Activated CD8-positive, alpha-beta memory T cell treated with anti-CD3 and anti-CD28 coated beads for 1 hour (primary cell): ENCODE results near the gene PEX11B.

Source experiments
- DNase-seq, 2 donors: peaks; one replicate each; pipeline ENCODE4 v3.0.0-alpha.2; 2020; ENCODE audit warnings: low read depth in 1 of 2; ENCODE audit errors: extremely low read depth in 1 of 2

The PEX11B gene

DNA sequence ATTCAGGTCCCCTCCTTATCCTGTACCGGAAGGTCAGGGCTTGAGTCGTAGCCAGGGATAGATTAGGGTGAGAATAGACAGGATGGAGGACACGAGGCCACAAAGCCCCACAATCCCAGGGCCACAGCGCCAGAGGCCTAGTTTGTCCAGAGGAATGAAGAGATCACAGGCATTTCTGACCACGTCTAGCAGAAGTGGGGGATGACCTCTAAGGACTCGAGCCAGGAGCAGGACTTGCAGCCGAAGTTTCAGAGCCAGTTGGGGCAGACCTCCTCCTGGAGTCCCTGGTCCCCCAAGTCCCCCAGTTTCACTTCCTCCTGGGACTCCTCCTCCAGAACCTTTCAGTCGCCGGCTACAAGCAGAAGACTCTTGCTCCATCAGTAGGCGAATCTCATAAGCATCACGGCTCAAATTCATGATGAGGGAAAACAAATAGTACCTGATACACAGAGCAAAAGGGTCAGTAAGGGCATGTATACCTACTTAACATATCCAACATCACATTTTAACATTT, 6.3 kb downstream of the PEX11B start:
- no peak for DNase-seq

GRCh38 chr1:145908653-145909052, 9.9 kb downstream of the PEX11B start:
- no peak for DNase-seq

DNA sequence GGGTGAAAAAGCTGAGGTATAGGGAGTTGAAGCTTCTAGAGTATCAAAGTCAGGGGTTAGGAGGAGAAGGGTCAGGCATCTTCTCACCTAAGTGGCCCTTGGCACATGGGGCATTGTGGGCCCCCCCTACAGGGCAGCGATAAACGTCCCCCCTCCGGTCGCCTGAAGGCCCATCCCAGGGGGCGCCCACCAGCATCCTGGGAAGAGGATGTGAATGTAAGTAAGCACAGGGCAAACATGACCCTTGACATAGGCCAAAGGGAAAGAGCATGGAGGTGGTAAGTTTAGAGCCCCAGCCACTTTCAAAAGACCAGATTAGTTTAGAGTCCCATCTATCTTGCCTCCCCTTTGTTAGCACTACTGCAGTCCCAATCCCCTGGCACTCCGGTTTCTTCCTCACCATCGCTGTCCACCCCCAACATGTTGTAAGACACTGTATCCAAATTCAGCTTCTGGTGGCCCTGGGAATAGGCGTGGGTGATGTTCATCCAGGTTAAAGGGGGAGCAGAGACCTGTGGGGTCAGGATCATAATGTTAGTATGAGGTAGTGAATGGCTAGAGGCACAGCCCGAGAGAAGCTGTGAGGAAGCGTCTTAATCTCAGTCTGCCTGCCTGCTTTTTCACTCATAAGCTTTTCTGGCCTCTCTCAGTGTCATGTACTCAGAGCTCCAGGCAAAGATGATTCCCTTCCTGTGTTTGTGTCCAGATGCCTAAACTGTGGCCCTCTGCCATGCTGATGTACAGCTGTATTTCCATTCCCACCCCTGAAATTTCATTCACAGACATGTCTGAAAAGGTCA, 11.4 kb downstream of the PEX11B start:
- no peak for DNase-seq

- DNase-seq: no peak
Observed at GRCh38 chr1:145901312-145902021, 17.1 kb downstream of the PEX11B start.

- DNase-seq: no peak
Observed at GRCh38 chr1:145898756-145899155, 19.8 kb downstream of the PEX11B start.

DNA sequence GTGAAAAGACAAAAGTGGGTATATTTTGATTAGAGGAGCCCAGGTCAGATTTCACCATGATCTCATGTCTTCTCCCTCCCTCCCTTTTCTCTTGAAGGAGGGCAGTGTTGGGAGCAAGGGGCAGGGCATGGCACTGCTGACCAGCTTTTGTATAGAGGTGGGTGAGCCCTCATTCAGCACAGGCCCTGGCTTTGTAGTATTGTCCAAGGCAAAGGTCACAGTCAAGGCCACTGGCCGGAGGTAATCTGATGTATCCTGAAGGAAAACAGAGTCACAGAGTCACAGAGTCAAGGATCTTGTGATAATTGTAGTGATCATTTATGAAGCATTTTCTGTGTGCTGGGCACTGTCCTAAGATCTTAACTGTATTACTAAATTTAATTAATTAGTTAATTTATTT, 20.5 kb downstream of the PEX11B start:
- DNase-seq: no peak

DNA sequence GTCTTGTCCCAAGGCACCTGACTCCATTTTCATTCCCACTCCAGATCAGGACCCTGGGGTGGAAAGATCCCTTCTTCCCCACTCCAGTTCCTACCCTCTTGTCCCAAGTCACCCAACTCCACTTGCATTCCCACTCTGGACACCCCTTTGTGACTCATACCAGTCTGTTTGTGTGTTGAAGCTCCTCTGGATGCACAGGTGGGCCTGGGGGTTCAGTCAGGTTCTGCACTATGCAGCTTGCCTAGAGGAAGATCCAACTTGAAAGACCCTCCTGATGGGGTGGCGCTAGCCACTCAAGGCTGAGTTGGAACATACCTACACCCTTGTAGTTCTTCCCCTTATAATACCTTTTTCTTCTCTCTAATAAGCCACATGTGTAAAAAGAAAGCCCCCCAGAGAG, 23.0 kb downstream of the PEX11B start:
- no peak for DNase-seq

DNA sequence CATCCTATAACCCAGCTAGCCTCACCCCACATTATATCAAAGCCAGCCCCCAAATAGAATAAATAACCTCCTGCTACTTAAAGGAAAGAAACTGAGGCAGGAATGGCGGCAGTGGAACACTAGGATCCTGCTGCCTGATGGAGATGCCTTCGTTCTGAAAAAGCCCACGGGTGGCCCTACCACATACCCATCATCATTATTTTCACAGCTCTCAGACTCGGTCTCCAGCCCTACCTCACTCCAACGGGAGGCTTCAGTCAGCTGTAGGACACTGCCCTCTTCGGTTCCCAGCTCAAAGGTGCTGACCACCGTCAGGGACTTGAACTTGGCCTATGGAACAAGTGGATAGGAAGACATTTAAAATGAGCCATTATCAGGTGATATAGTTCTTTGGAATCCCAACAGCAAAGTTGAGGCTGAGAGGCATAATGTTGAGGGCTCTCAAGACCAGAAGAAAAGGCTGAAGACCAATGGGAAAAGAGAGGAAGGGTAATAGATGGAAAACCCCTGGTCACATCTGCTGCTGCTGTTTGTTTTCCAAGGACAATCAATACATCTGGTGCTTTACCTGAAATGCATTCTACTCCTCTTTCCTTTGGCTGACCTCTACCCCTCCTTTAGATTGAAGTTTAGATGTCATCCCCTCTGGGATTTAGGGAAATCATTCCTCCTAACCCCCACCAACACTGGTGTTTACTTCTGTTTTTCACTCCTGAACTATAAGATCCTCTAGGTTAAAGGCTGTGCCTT, 25.0 kb downstream of the PEX11B start:
- no peak for DNase-seq

DNA sequence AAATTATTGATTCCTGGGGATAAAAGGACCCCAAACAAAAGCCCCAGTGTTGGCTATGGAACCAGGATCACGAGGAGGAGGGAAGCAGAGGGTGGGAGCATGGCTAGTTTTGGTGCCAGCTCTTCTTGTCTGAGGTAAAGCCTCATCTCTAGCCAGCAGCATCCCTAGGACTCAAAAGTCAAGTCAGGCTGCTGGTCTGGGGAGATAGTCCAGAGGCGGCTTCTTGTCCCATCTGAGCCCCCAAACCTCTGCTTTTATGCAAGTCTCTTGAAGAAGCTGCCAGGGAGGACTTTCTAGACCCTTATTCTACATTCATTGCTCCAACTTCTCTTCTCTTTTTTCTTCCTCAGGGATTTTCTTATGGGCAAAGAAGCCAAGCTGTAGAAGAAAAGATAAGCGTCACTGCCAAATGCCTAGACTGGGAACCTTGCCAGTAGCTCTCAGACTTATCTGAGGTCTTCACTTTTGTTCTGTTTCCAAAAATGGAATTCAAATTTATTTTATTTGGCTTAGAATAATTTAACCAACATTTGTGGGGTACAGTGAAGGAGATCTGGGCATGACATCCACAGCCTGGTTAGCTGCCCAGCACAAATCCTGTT, 25.9 kb downstream of the PEX11B start:
- DNase-seq: no peak

DNA sequence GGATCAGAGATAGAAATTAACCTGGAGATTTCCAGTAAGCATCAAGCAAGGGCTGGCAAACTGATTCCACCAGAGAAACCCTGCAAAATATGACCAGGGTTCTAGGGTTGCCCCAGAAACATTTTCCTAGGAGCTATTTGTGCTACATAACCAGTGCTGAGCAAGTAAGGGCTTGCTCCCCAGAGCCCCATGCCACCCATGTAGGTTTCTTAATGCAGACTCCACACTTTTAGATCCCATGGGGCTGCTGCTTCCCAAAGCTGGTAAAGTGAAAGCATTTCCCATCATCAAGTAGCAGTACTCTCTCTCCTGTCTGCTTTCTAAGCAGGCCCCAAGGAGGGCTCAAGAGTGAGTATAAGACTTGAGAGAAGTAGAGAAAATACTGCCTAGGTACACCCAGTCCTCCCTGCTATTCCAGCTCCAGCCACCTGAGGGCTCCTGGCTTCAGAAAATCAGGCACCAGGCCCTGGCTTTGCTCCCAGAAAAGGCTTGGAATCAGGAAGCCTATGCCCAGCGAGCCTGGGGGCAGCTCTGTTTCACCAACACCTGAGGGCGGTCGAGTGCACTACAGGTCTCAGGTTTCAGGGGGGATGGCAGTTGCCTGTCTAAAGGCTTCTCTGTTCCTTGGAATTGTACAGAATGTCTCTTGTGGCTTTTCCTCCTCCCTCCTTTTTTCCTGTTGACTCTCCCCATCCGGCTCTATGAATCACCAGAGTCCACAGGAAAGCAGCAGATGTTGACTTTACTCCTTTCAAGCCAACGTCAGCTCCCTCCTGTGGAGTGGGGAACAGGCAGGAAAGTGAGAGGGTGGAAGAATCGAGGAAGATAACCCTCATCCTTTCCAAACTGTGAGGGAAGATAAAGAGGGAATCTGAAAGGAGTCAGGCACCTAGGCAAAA, 26.7 kb downstream of the PEX11B start:
- peak in 1 of 2 donors; percentile 17 for DNase-seq

- no peak for DNase-seq
Observed at GRCh38 chr1:145891143-145891542, 27.4 kb downstream of the PEX11B start.

DNA sequence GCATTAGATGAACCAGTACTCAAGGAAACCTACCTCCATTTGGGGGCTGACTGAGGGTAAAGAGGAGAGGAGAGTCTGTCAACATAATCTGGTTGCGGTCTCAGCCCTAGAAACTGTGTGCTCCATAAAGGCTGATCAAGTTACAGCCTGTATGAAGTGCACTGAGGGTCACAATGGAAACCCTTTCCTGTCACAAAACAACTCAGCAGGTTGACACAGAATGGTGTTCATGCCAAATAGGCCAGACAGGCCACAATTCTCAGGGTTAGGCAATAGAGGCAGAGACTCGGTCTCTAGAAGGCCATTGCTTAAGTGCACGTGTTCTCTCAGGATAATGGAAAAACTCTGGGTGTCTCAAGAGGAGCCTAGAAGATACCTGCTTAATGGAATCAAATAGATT, 28.8 kb downstream of the PEX11B start:
- DNase-seq: no peak

- no peak for DNase-seq
Observed at GRCh38 chr1:145887631-145888030, 30.9 kb downstream of the PEX11B start.

DNA sequence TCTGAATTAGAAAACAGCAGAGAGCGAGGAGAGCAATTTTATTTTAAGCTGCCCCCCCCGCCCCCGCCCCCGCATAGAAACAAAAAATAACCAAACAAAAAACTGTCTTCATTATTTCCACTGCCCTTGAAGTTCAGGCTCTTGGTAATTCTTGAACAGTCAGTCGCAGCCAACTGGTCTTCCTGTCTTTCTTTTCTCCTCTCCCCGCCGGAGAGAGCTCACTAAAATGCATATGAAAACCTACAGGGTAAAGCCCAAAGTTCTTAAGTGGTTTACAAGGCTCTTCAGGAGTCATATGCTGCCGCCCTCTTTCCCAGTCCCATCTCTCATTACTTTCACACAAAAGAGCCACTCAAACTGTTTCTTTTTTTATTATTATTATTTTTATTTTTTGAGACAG, 31.7 kb downstream of the PEX11B start:
- DNase-seq: no peak

GRCh38 chr1:145886390-145886789, 32.1 kb downstream of the PEX11B start:
- DNase-seq: no peak

- DNase-seq: peak; percentile 74 to 81
Observed at GRCh38 chr1:145885738-145886287, 32.7 kb downstream of the PEX11B start, which contains the start of gene ANKRD35. ANKRD35 (minus strand) TSS chr1:145885866; CDS start chr1:145885758, 108 bp downstream.

DNA sequence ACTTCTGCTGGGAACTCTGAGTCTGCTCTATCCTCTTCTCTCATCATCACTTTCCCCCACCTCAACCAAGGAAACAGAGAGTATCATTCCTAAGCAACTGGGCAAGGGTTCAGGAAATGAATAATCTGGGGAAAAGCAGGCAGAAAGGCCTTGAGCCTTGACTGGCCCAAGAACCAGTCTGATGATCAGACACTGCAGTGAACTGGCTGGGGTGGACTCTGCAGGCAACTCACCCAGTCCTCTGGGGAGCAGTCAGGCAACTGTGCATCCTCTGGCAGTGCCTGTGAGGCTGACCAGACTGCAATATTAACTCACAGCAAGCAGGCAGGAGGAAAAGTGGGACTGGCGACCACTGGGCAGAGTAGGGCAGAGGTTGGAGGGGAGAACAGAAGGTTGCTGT, 33.8 kb downstream of the PEX11B start:
- no peak for DNase-seq

DNA sequence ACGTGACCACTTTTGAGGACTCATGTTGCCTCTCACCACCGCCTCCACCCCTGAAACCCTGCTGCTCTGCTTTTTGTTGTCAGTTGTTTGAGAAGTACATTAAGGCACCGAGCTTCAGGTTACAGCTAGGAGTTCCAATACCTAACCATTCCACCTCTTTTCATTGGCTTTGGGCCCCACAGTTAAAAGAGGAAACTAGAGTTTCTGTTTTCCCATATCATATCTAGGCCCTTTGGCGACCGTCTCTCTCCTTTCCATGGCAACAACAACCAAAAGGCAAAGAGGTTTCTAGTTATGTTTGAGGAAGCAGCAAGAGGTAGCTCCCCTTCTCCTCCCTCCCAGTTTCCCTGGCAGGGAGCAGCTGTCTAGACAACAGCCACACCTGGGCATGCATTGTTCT, 38.7 kb downstream of the PEX11B start:
- no peak for DNase-seq

DNA sequence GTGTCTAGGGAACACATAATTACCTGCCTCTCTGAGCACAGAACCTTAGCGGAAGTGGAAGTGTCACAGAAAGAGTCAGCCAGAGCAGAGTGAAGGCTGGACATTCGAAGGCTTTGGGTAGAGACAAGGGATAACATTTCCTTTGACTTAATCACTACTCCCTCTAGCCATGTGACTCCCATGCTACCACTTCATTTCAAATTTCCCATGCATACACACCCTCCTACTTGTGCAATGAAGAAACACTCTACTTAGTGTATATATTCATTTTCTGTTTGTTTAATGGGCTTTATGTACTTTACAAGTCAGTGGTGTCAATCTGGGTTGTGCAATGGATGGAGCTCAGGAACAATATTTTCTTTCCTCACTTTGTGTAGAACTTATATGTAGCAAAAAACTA, 39.8 kb downstream of the PEX11B start:
- DNase-seq: no peak
